Stomach (tissue), 4 donors: ENCODE data around the gene ARID3B.

Source experiments
- CTCF ChIP-seq, 7 experiments: fragments of 450-650 bp in 4 of 7; fragments of 200-600 bp in 3 of 7; sonication (generic) in 3 of 7; IDR thresholded peaks; one replicate each; pipeline ENCODE4 v1.5.1; 2016 to 2019; ENCODE audit warnings: antibody characterized with exemption in 7 of 7, control low read depth in 2 of 7, mild to moderate bottlenecking in 1 of 7
- POLR2A ChIP-seq, 4 donors: fragments of 450-650 bp; IDR thresholded peaks; one replicate each; pipeline ENCODE4 v1.6.1; 2016; ENCODE audit warnings: antibody characterized with exemption in 4 of 4, control low read depth in 2 of 4, mild to moderate bottlenecking in 1 of 4, moderate library complexity in 1 of 4
- POLR2AphosphoS5 ChIP-seq, 3 donors: sonication (generic); formaldehyde crosslinking; IDR thresholded peaks; one replicate each; pipeline ENCODE4 v1.6.1; 2016; ENCODE audit warnings: antibody characterized with exemption in 3 of 3

- no peak for TF ChIP-seq CTCF (IDR thresholded peaks at IDR 0.05)
- TF ChIP-seq POLR2A (IDR thresholded peaks at IDR 0.05): no peak
- peak in 1 of 3 donors; percentile 8 for TF ChIP-seq POLR2AphosphoS5 (IDR thresholded peaks at IDR 0.05)
Observed at GRCh38 chr15:74541494-74542165, 610 bp downstream of the ARID3B start.
